Stomach (tissue), 9 donors: Measurements from ENCODE around the gene NPHP4. TPM values are rescaled to one million over a fixed set of nuclear protein-coding genes. Genes with fewer than 3 reads are reported as not detected.

Experiments used
- DNase-seq, 2 donors: peaks; one replicate each; pipeline versions ENCODE4 v3.0.0 to v3.0.0-alpha.2; 2013 to 2019
- H3K27ac ChIP-seq, 5 donors: fragments of 200-600 bp in 4 of 5; sonication (generic) in 4 of 5; one replicate each; pipeline ENCODE4 v1.5.1; 2013 to 2019; ENCODE audit warnings: mild to moderate bottlenecking in 1 of 5, moderate library complexity in 1 of 5
- H3K27me3 ChIP-seq, 3 donors: fragments of 200-600 bp; sonication (generic); one replicate each; pipeline ENCODE4 v1.5.1; 2017 to 2019; ENCODE audit warnings: mixed run types in 1 of 3
- H3K36me3 ChIP-seq, 4 donors: fragments of 200-600 bp; sonication (generic); 1 replicate in 3 of 4; 2 replicates in 1 of 4; pipeline ENCODE4 v1.5.1; 2016 to 2019
- H3K4me1 ChIP-seq, 4 donors: fragments of 200-600 bp; sonication (generic); one replicate each; pipeline ENCODE4 v1.5.1; 2016 to 2019
- H3K4me3 ChIP-seq, 4 donors: fragments of 200-600 bp; sonication (generic) in 3 of 4; one replicate each; pipeline ENCODE4 v1.5.1; 2016 to 2019; ENCODE audit warnings: mild to moderate bottlenecking in 1 of 4
- H3K9me3 ChIP-seq, 4 donors: fragments of 200-600 bp; sonication (generic); one replicate each; pipeline ENCODE4 v1.5.1; 2016 to 2019
- EP300 ChIP-seq: sonication (generic); formaldehyde crosslinking; IDR thresholded peaks from one replicate; pipeline ENCODE4 v1.6.1; 2017; ENCODE audit warnings: antibody characterized with exemption
- POLR2A ChIP-seq, 4 donors: fragments of 450-650 bp; IDR thresholded peaks; one replicate each; pipeline ENCODE4 v1.6.1; 2016; ENCODE audit warnings: antibody characterized with exemption in 4 of 4, control low read depth in 2 of 4, mild to moderate bottlenecking in 1 of 4, moderate library complexity in 1 of 4
- POLR2AphosphoS5 ChIP-seq, 3 donors: sonication (generic); formaldehyde crosslinking; IDR thresholded peaks; one replicate each; pipeline ENCODE4 v1.6.1; 2016; ENCODE audit warnings: antibody characterized with exemption in 3 of 3
- WGBS, 5 donors: extraction: QIAGEN DNeasy Blood & Tissue Kit in 3 of 5; methylation state at CpG; one replicate each; pipeline versions ENCODE4 v1.1.5 to v1.1.7; 2013 to 2018; 5-methylcytosine and 5-hydroxymethylcytosine counted together
- intact Hi-C: fragments of 100-400 bp; cut with DNase I; formaldehyde crosslinking; loops from one replicate; pipeline ENCODE4 v1.15.1; 2023; ENCODE audit warnings: low total_unique reads
- polyA plus RNA-seq, 3 donors: library from polyadenylated mRNA; stranded (reverse); fragments of 200-250 nt; gene quantifications; one replicate each; pipeline ENCODE4 v1.2.3, GENCODE V29; 2013
- total RNA-seq, 5 donors: library from RNA; depleted of rRNA; stranded (reverse); fragments of >200 nt; gene quantifications; one replicate each; pipeline versions ENCODE4 v1.1.0 to v1.2.3, GENCODE V29; 2014 to 2016
- TF ChIP-seq, protein P1 (sequence below), 7 experiments: fragments of 450-650 bp in 4 of 7; fragments of 200-600 bp in 3 of 7; sonication (generic) in 3 of 7; IDR thresholded peaks; one replicate each; pipeline ENCODE4 v1.5.1; 2016 to 2019; ENCODE audit warnings: antibody characterized with exemption in 7 of 7, control low read depth in 2 of 7, mild to moderate bottlenecking in 1 of 7
- donor health status: healthy with polysubstance abuse.
- donor health status: Bipolar disorder and iron deficiency.
- donor health status: healthy.

NPHP4 gene
- total and polyA plus RNA-seq, 8 donors: 1.9 to 29.7 (median 7.3) TPM

- 89 to 95% (median 92%) methylated on average over 7 of the region's 7 CpGs for WGBS, 5 donors
- H3K27me3 ChIP-seq: no peaks in the 10 kb centered on the region
- H3K36me3 ChIP-seq: peaks cover 0 to 90% (median 76%) of the 10 kb centered on the region in 4 donors
- no peak for DNase-seq
- H3K27ac ChIP-seq: no peak overlapping the region
- intact Hi-C loops: no loop called here
- no peak overlapping the region for H3K4me3 ChIP-seq
- TF ChIP-seq POLR2AphosphoS5 (IDR thresholded peaks at IDR 0.05): no peak
- TF ChIP-seq, protein P1, sequence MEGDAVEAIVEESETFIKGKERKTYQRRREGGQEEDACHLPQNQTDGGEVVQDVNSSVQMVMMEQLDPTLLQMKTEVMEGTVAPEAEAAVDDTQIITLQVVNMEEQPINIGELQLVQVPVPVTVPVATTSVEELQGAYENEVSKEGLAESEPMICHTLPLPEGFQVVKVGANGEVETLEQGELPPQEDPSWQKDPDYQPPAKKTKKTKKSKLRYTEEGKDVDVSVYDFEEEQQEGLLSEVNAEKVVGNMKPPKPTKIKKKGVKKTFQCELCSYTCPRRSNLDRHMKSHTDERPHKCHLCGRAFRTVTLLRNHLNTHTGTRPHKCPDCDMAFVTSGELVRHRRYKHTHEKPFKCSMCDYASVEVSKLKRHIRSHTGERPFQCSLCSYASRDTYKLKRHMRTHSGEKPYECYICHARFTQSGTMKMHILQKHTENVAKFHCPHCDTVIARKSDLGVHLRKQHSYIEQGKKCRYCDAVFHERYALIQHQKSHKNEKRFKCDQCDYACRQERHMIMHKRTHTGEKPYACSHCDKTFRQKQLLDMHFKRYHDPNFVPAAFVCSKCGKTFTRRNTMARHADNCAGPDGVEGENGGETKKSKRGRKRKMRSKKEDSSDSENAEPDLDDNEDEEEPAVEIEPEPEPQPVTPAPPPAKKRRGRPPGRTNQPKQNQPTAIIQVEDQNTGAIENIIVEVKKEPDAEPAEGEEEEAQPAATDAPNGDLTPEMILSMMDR (IDR thresholded peaks at IDR 0.05): no peak
- H3K4me1 ChIP-seq: no peaks in the 10 kb centered on the region
- no peaks in the 10 kb centered on the region for H3K9me3 ChIP-seq
These were observed 118.7 kb downstream of the NPHP4 start for GRCh38 chr1:5873556-5873955.

DNA sequence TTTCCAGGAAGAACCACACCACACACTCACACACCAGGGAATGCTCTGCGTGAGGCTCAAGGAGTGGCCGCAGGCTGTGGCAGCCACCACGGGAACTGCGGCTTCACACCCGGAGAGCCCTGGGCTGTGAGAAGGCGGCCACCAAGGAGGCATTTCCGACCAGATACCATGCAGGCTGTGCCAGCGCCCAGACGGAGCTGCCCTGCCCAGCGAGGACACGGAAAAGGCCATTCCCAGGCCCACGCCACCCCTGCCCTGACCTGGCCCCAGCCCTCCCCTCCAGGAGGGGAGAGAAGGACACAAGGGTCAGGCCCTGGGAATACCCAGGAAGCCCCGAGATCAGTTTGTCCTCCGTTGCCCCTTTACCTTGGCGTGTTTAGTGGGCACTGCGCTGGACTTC, 119.3 kb downstream of the NPHP4 start:
- no peak for TF ChIP-seq POLR2AphosphoS5 (IDR thresholded peaks at IDR 0.05)
- TF ChIP-seq EP300: no peak
- TF ChIP-seq, protein P1 (IDR thresholded peaks at IDR 0.05): no peak
- no peak for TF ChIP-seq POLR2A (IDR thresholded peaks at IDR 0.05)
- H3K36me3 ChIP-seq: peaks cover 0 to 83% (median 71%) of the 10 kb centered on the region in 4 donors
- H3K27ac ChIP-seq: no peak overlapping the region
- DNase-seq: no peak
- no peaks in the 10 kb centered on the region for H3K4me1 ChIP-seq
- H3K4me3 ChIP-seq: no peak overlapping the region
- 92 to 100% (median 96%) methylated on average over 7 to 16 of the region's 16 CpGs for WGBS, 5 donors
- no peaks in the 10 kb centered on the region for H3K27me3 ChIP-seq
- H3K9me3 ChIP-seq: no peaks in the 10 kb centered on the region
- intact Hi-C loops: no loop called here

GRCh38 chr1:5868931-5869500, 123.2 kb downstream of the NPHP4 start:
- Histone ChIP-seq H3K27me3 (no peaks in the 10 kb centered on the region), H3K9me3 (no peaks in the 10 kb centered on the region), H3K4me3 (no peak overlapping the region), H3K4me1 (no peaks in the 10 kb centered on the region), H3K27ac (no peak overlapping the region), H3K36me3 (peaks cover 0 to 82% (median 67%) of the 10 kb centered on the region in 4 donors)
- intact Hi-C loops: no loop called here
- TF ChIP-seq, protein P1 (IDR thresholded peaks at IDR 0.05): no peak
- TF ChIP-seq POLR2A (IDR thresholded peaks at IDR 0.05) (no peak), POLR2AphosphoS5 (IDR thresholded peaks at IDR 0.05) (no peak), EP300 (no peak)
- DNase-seq: no peak
- 88 to 100% (median 95%) methylated on average over 6 of the region's 6 CpGs for WGBS, 5 donors

DNA sequence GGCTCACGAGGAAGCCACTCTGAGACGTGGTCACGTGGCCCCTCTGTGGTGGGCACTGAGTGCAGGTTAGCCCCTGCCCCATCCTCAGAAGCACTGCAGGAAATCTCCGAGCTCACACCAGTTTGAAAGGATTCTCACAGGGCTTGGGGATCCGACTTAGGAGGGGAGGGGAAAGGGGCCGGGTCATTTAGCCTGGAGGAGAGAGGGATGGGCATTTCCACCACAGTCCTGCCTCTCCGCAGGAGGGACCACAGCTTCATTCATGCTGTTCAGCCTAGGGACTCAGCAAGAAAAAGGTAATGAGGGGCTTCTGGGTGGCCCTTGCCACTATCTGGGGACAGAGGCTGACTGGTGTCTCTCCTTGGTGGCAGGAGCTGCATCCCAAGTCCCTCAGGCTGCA, 126.5 kb downstream of the NPHP4 start:
- Histone ChIP-seq H3K9me3 (no peaks in the 10 kb centered on the region), H3K27ac (no peak overlapping the region), H3K4me1 (no peaks in the 10 kb centered on the region), H3K4me3 (no peak overlapping the region), H3K27me3 (no peaks in the 10 kb centered on the region), H3K36me3 (peaks cover 0 to 82% (median 64%) of the 10 kb centered on the region in 4 donors)
- WGBS, 5 donors: 79 to 93% (median 87%) methylated on average over 2 to 7 of the region's 7 CpGs
- TF ChIP-seq POLR2A (IDR thresholded peaks at IDR 0.05) (no peak), EP300 (no peak), POLR2AphosphoS5 (IDR thresholded peaks at IDR 0.05) (no peak)
- TF ChIP-seq, protein P1 (IDR thresholded peaks at IDR 0.05): no peak
- intact Hi-C loops: no loop called here
- no peak for DNase-seq
